HG02970 (cell line): ENCODE results near the gene DNMBP.
A peak's percentile ranks its signal among the peaks of the same experiment; 100 is the strongest.

Experiments
- ATAC-seq: cut with Tn5 transposase; IDR thresholded peaks from one replicate; pipeline ENCODE4 v1.9.1; 2021; ENCODE audit warnings: mild to moderate bottlenecking, moderate library complexity, moderate number of reproducible peaks; ENCODE audit not compliant: unreplicated experiment, low FRiP score

DNMBP gene

GRCh38 chr10:100009793-100010676, at the start of gene DNMBP:
TSS of gene DNMBP (minus strand) at chr10:100009947. CDS start at chr10:99972124, 37,823 bp downstream.
- ATAC-seq, result peak; percentile 72

- no peak for ATAC-seq
These were observed 48.2 kb upstream of the DNMBP start for GRCh38 chr10:100057948-100058347.

- no peak for ATAC-seq
These were observed 44.1 kb upstream of the DNMBP start for GRCh38 chr10:100053686-100054460.

- no peak for ATAC-seq
These were observed 36.3 kb upstream of the DNMBP start for GRCh38 chr10:100046021-100046486.

GRCh38 chr10:100045592-100045991, 35.8 kb upstream of the DNMBP start:
- ATAC-seq, result no peak

GRCh38 chr10:100043796-100044195, 34.0 kb upstream of the DNMBP start:
- ATAC-seq, result no peak

GRCh38 chr10:100043344-100043743, 33.6 kb upstream of the DNMBP start:
- no peak for ATAC-seq

GRCh38 chr10:100041306-100042002, 31.7 kb upstream of the DNMBP start:
- no peak for ATAC-seq

- no peak for ATAC-seq
These were observed 28.9 kb upstream of the DNMBP start for GRCh38 chr10:100038561-100039071.

GRCh38 chr10:100037758-100038315, 28.1 kb upstream of the DNMBP start:
- ATAC-seq, result no peak

GRCh38 chr10:100036850-100037249, 27.1 kb upstream of the DNMBP start:
- no peak for ATAC-seq

GRCh38 chr10:100033766-100034418, 24.1 kb upstream of the DNMBP start:
- no peak for ATAC-seq

- no peak for ATAC-seq
These were observed 17.7 kb upstream of the DNMBP start for GRCh38 chr10:100027416-100027815.

GRCh38 chr10:100025576-100025975, 15.8 kb upstream of the DNMBP start:
- ATAC-seq, result no peak

- no peak for ATAC-seq
These were observed 15.0 kb upstream of the DNMBP start for GRCh38 chr10:100024748-100025147.

- ATAC-seq, result no peak
These were observed 12.7 kb upstream of the DNMBP start for GRCh38 chr10:100022403-100022802.

GRCh38 chr10:100021322-100021721, 11.6 kb upstream of the DNMBP start:
- no peak for ATAC-seq

GRCh38 chr10:100020886-100021253, 11.1 kb upstream of the DNMBP start:
- peak; percentile 23 for ATAC-seq

GRCh38 chr10:100020142-100020885, 10.6 kb upstream of the DNMBP start:
- ATAC-seq, result peak; percentile 60
